GM12878 (cell line): Measurements from ENCODE around the gene CHAD. TPM values are rescaled to one million over a fixed set of nuclear protein-coding genes. Genes with fewer than 3 reads are reported as not detected.

Experiments
- ATAC-seq: fragments of 200-7000 bp; cut with Tn5 transposase; 3 replicates; pipeline ENCODE4 v1.9.1; 2020; ENCODE audit warnings: mild to moderate bottlenecking, moderate library complexity
- BruUV-seq: library from RNA; stranded (reverse); fragments of 400-500 nt; replicated peaks from 2 replicates; lab custom pipeline; 2021; lab: Mats Ljungman, UMichigan
- CTCF ChIA-PET: fragments of 300-600 bp; sonication (Branson Sonifier 250); formaldehyde crosslinking; extraction: SDS; loops from one replicate; lab custom pipeline; 2021; ENCODE audit warnings: inconsistent platforms; lab: Yijun Ruan, JAX
- POLR2A ChIA-PET: fragments of 350-600 bp; formaldehyde crosslinking; extraction: SDS; loops from one replicate; lab custom pipeline; 2021; ENCODE audit warnings: inconsistent platforms; lab: Charles Lee
- RAD21 ChIA-PET: fragments of 300-600 bp; sonication (Branson Sonifier 250); formaldehyde crosslinking; loops from one replicate; lab custom pipeline; 2023; ENCODE audit warnings: antibody characterized with exemption; ENCODE audit not compliant: unreplicated experiment; lab: Charles Lee
- SMC1A ChIA-PET: fragments of 300-600 bp; sonication (Branson Sonifier 250); formaldehyde crosslinking; loops from one replicate; lab custom pipeline; 2023; ENCODE audit not compliant: unreplicated experiment, uncharacterized antibody; lab: Charles Lee
- DNase-seq: peaks from one replicate; pipeline ENCODE4 v3.0.0-alpha.2; 2011; ENCODE audit warnings: low read depth, low spot score
- FAIRE-seq: peaks from 3 replicates; lab custom pipeline; 2011; peaks lifted over from hg19 to GRCh38; lab: Jason Lieb, UNC
- H2AFZ ChIP-seq: 2 replicates; pipeline ENCODE4 v1.6.0; 2011; ENCODE audit warnings: low read depth, low read length, control low read depth; ENCODE audit not compliant: control insufficient read depth
- H3K27ac ChIP-seq: 2 replicates; pipeline ENCODE4 v1.5.1; 2011; ENCODE audit warnings: control low read depth; ENCODE audit not compliant: control insufficient read depth, insufficient read depth
- H3K27me3 ChIP-seq, 2 experiments: replicated peaks in 1 of 2; 2 replicates each; pipeline versions ENCODE4 v1.6.0 to v1.6.1; 2011; ENCODE audit warnings: low read length in 1 of 2; ENCODE audit not compliant: control insufficient read depth in 2 of 2, insufficient read depth in 2 of 2
- H3K36me3 ChIP-seq, 2 experiments: 2 replicates each; pipeline ENCODE4 v1.5.1; 2011; ENCODE audit warnings: low read length in 1 of 2; ENCODE audit not compliant: control insufficient read depth in 2 of 2, insufficient read depth in 2 of 2
- H3K4me1 ChIP-seq: 2 replicates; pipeline ENCODE4 v1.6.1; 2011; ENCODE audit warnings: mild to moderate bottlenecking, low read length, moderate library complexity, mixed read lengths; ENCODE audit not compliant: control insufficient read depth, insufficient read depth
- H3K4me2 ChIP-seq: 2 replicates; pipeline ENCODE4 v1.6.0; 2011; ENCODE audit warnings: control low read depth; ENCODE audit not compliant: control insufficient read depth, insufficient read depth
- H3K4me3 ChIP-seq: fragments of 200-600 bp; sonication (generic); 2 replicates; pipeline ENCODE4 v1.5.1; 2016
- H3K79me2 ChIP-seq: 2 replicates; pipeline ENCODE4 v1.6.0; 2011; ENCODE audit warnings: low read length; ENCODE audit not compliant: control insufficient read depth, insufficient read depth
- H3K9ac ChIP-seq: 2 replicates; pipeline ENCODE4 v1.8.0; 2011; ENCODE audit warnings: low read length, control low read depth, mixed read lengths; ENCODE audit not compliant: control insufficient read depth, insufficient read depth
- H3K9me3 ChIP-seq: replicated peaks from 3 replicates; pipeline ENCODE4 v1.5.1; 2011; ENCODE audit warnings: mild to moderate bottlenecking, low read length; ENCODE audit not compliant: control insufficient read depth, insufficient read depth
- H4K20me1 ChIP-seq: 2 replicates; pipeline ENCODE4 v1.6.0; 2011; ENCODE audit not compliant: control insufficient read depth, insufficient read depth
- E2F4 ChIP-seq: IDR thresholded peaks from 2 replicates; pipeline ENCODE4 v1.6.1; 2012; ENCODE audit warnings: low read depth, low read length, improper control_type of control experiment
- EED ChIP-seq: sonication (generic); IDR thresholded peaks from 2 replicates; pipeline ENCODE4 v1.6.1; 2016; ENCODE audit warnings: antibody characterized with exemption, low read depth
- IKZF2 ChIP-seq, 2 experiments: fragments of 450-650 bp; IDR thresholded peaks; 2 replicates each; pipeline ENCODE4 v1.6.1; 2017; ENCODE audit warnings: mild to moderate bottlenecking in 2 of 2, moderate library complexity in 2 of 2
- POLR2AphosphoS5 ChIP-seq: IDR thresholded peaks from 2 replicates; pipeline ENCODE4 v1.6.1; 2011; ENCODE audit warnings: mild to moderate bottlenecking, low read length, inconsistent platforms
- RB1 ChIP-seq: fragments of 450-650 bp; formaldehyde crosslinking; IDR thresholded peaks from 2 replicates; pipeline ENCODE4 v1.6.1; 2017; ENCODE audit warnings: mild to moderate bottlenecking, borderline replicate concordance
- RELB ChIP-seq: fragments of 450-650 bp; IDR thresholded peaks from 2 replicates; pipeline ENCODE4 v1.6.1; 2017; ENCODE audit warnings: low read depth, mild to moderate bottlenecking, moderate library complexity
- RUNX3 ChIP-seq: IDR thresholded peaks from 2 replicates; pipeline ENCODE4 v1.6.1; 2012; ENCODE audit warnings: low read length, inconsistent platforms
- STAT3 ChIP-seq: IDR thresholded peaks from 2 replicates; pipeline ENCODE4 v1.6.1; 2011; ENCODE audit warnings: low read depth, low read length, improper control_type of control experiment
- TBL1XR1 ChIP-seq: IDR thresholded peaks from 2 replicates; pipeline ENCODE4 v1.6.1; 2012; ENCODE audit warnings: low read depth, low read length, improper control_type of control experiment
- WGBS: methylation state at CpG from one replicate; pipeline ENCODE4 v1.1.6; 2016; ENCODE audit warnings: low lambda C conversion rate; ENCODE audit not compliant: insufficient replicate concordance, insufficient coverage; ENCODE audit errors: missing lambda C conversion rate; 5-methylcytosine and 5-hydroxymethylcytosine counted together
- in situ Hi-C: fragments of 300-500 bp; cut with MboI; formaldehyde crosslinking; loops from 9 replicates; pipeline ENCODE4 v1.14.3; 2018; ENCODE audit warnings: mixed read lengths
- intact Hi-C: fragments of 100-400 bp; cut with micrococcal nuclease; formaldehyde crosslinking; loops from one replicate; pipeline ENCODE4 v1.14.2; 2022; ENCODE audit not compliant: unreplicated experiment
- polyA plus RNA-seq, 11 experiments: library from polyadenylated mRNA; depleted of rRNA in 4 of 11; unstranded in 6 of 11; stranded (reverse) in 5 of 11; fragments of >200 nt; fragmentation: Nextera tagmentation in 4 of 11; fragmentation: Illumina TruSeq in 1 of 11; extraction: Ambion mirVana in 4 of 11; extraction: Trizol in 1 of 11; gene quantifications; 1 replicate in 1 of 11; 2 replicates in 10 of 11; pipeline versions ENCODE4 v1.2.1 to v1.2.3, GENCODE V29; 2011 to 2016; ENCODE audit warnings: inconsistent platforms in 2 of 11, missing spikeins in 2 of 11, low read depth in 1 of 11
- total RNA-seq, 4 experiments: library from RNA; depleted of rRNA in 3 of 4; stranded (reverse); fragments of >200 nt in 3 of 4; fragmentation: Illumina TruSeq in 1 of 4; extraction: Trizol in 1 of 4; gene quantifications; 2 replicates each; pipeline versions ENCODE4 v1.2.1 to v1.2.3, GENCODE V29; 2013 to 2021
- TF ChIP-seq, protein P1 (sequence below): fragments of 450-650 bp; IDR thresholded peaks from 2 replicates; pipeline ENCODE4 v1.6.1; 2016; ENCODE audit warnings: mild to moderate bottlenecking
- TF ChIP-seq, protein P2 (sequence below): fragments of 450-650 bp; IDR thresholded peaks from 2 replicates; pipeline ENCODE4 v1.6.1; 2014; ENCODE audit warnings: mild to moderate bottlenecking

The CHAD gene
- total and polyA plus RNA-seq, 10 of the 15 experiments (the other 5 are each of a cell fraction or from before 2014, with no cell fraction given): 0.06 TPM; not detected in 9

- TF ChIP-seq E2F4 (no peak), RB1 (no peak), RUNX3 (no peak), STAT3 (no peak)
- TF ChIP-seq, protein P1, sequence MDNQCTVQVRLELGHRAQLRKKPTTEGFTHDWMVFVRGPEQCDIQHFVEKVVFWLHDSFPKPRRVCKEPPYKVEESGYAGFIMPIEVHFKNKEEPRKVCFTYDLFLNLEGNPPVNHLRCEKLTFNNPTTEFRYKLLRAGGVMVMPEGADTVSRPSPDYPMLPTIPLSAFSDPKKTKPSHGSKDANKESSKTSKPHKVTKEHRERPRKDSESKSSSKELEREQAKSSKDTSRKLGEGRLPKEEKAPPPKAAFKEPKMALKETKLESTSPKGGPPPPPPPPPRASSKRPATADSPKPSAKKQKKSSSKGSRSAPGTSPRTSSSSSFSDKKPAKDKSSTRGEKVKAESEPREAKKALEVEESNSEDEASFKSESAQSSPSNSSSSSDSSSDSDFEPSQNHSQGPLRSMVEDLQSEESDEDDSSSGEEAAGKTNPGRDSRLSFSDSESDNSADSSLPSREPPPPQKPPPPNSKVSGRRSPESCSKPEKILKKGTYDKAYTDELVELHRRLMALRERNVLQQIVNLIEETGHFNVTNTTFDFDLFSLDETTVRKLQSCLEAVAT: no peak
Measured at GRCh38 chr17:50429793-50430192, 38.9 kb downstream of the CHAD start (continued).

DNA sequence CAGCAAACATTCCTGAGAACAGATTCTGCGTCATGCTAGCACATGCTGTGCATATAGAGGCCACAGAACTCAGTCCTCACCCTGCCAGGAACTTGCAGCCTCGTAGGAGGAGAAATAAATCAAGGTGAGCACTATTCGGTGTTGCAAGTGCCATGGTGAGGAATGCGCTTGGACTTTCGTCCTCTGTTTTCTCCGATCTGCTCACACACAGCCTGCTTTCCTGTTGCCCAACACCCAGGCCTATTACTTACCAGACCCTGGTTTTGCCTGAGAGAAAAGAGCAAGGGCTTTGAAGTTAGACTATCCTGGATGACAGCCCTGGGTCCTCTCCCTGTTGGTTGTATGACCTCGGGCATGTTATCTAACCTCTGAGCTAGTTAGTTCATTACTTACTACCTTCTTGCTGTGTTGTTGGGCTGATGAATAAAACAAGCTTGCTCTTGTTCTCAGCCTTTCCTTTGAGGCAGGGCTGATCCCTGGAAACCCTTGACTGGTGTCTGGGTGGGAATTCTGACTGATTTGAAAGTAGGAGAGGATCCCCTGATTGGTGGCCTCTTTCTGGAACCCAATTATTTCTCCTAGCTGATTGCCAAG, 39.8 kb downstream of the CHAD start:
- SMC1A ChIA-PET: interaction anchor here (0.8 kb wide), 2 partner anchors 33 to 48 kb away, joined by 3 read pairs; no protein-coding TSS in a partner anchor
- Histone ChIP-seq H3K4me2 (no peak overlapping the region), H3K9me3 (no peaks in the 10 kb centered on the region), H3K9ac (no peak overlapping the region), H3K27me3 (no peaks in the 10 kb centered on the region), H3K4me1 (peaks cover 18% of the 10 kb centered on the region), H3K36me3 (no peaks in the 10 kb centered on the region), H3K4me3 (no peak overlapping the region), H2AFZ (no peak overlapping the region), H3K27ac (no peak overlapping the region), H3K79me2 (peaks cover 6% of the 10 kb centered on the region), H4K20me1 (no peaks in the 10 kb centered on the region)
- in situ Hi-C loops: no loop called here
- TF ChIP-seq IKZF2 (IDR thresholded peaks at IDR 0.05) (no peak), RELB (no peak), POLR2AphosphoS5 (no peak), TBL1XR1 (no peak), EED (no peak), E2F4 (no peak)
- TF ChIP-seq, protein P2, sequence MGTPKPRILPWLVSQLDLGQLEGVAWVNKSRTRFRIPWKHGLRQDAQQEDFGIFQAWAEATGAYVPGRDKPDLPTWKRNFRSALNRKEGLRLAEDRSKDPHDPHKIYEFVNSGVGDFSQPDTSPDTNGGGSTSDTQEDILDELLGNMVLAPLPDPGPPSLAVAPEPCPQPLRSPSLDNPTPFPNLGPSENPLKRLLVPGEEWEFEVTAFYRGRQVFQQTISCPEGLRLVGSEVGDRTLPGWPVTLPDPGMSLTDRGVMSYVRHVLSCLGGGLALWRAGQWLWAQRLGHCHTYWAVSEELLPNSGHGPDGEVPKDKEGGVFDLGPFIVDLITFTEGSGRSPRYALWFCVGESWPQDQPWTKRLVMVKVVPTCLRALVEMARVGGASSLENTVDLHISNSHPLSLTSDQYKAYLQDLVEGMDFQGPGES: no peak
- no TSS peak for BruUV-seq
- WGBS: 84% methylated on average over 7 of the region's 7 CpGs
- FAIRE-seq (no peak), DNase-seq (no peak), ATAC-seq (no peak)
- intact Hi-C loops: no loop called here
- POLR2A ChIA-PET: no interaction called here
- RAD21 ChIA-PET: interaction anchor here (2.4 kb wide), 1 partner anchor 31 kb away, joined by 8 read pairs; the partner anchor contains the start of gene LRRC59
- CTCF ChIA-PET: interaction anchor here (1.0 to 4.6 kb wide), 4 partner anchors 8 to 70 kb away, joined by 4 to 24 read pairs (median 6); partner anchors contain the start of genes LRRC59 and RSAD1
